HG03108 (cell line): ENCODE data around the gene C1orf74.

Source experiments
- ATAC-seq: cut with Tn5 transposase; IDR thresholded peaks from one replicate; pipeline ENCODE4 v1.9.1; 2021; ENCODE audit warnings: moderate library complexity; ENCODE audit not compliant: unreplicated experiment

C1orf74 gene

GRCh38 chr1:209747580-209748262 is 36.6 kb downstream of the C1orf74 start:
- peak; percentile 81 for ATAC-seq

- no peak for ATAC-seq
Observed at GRCh38 chr1:209746451-209747165, 37.8 kb downstream of the C1orf74 start.

- ATAC-seq: no peak
Observed at GRCh38 chr1:209743145-209743482, 41.2 kb downstream of the C1orf74 start.

- ATAC-seq: no peak
Observed at GRCh38 chr1:209742409-209743144, 41.8 kb downstream of the C1orf74 start.

GRCh38 chr1:209741889-209742288 is 42.5 kb downstream of the C1orf74 start:
- no peak for ATAC-seq

- ATAC-seq: no peak
Observed at GRCh38 chr1:209741193-209741592, 43.2 kb downstream of the C1orf74 start.

- ATAC-seq: no peak
Observed at GRCh38 chr1:209738270-209738669, 46.1 kb downstream of the C1orf74 start.

- no peak for ATAC-seq
Observed at GRCh38 chr1:209737118-209737505, 47.2 kb downstream of the C1orf74 start.

- ATAC-seq: no peak
Observed at GRCh38 chr1:209736490-209737117, 47.8 kb downstream of the C1orf74 start.

GRCh38 chr1:209733409-209734192 is 50.8 kb downstream of the C1orf74 start:
- no peak for ATAC-seq

GRCh38 chr1:209732725-209733124 is 51.6 kb downstream of the C1orf74 start:
- no peak for ATAC-seq

- ATAC-seq: no peak
Observed at GRCh38 chr1:209729436-209729835, 54.9 kb downstream of the C1orf74 start.
